ENCODE measurements around the gene SERPINA10. TPM values are rescaled to one million over a fixed set of nuclear protein-coding genes. Genes with fewer than 3 reads are reported as not detected.

SERPINA10 gene
- total and polyA plus RNA-seq, 2 donors (not counting 3 experiments of a cell fraction or from before 2014, with no cell fraction given) = not detected

- CTCF ChIA-PET = no interaction called here
- POLR2A ChIA-PET = no interaction called here
These were observed 56.0 kb downstream of the SERPINA10 start for GRCh38 chr14:94237046-94237445.

More at GRCh38 chr14:94237046-94237445, 56.0 kb downstream of the SERPINA10 start:
- Histone ChIP-seq H3K9me3 (replicated peaks; ENCODE audit: control insufficient read depth, insufficient read depth, low read length) (no peaks in the 10 kb centered on the region), H3K4me3 (replicated peaks in 1 of 3; ENCODE audit: insufficient read depth in 1 of 3, low read depth in 1 of 3, low read length in 3 of 3) (no peak overlapping the region), H3K4me1 (ENCODE audit: control insufficient read depth, extremely low read depth, insufficient read depth, low read length) (no peaks in the 10 kb centered on the region), H4K20me1 (replicated peaks; ENCODE audit: control insufficient read depth, extremely low read depth, insufficient read depth, low read length) (no peaks in the 10 kb centered on the region), H3K27me3 (ENCODE audit: control insufficient read depth in 2 of 2, insufficient read depth in 2 of 2, low read length in 2 of 2) (no peaks in the 10 kb centered on the region), H3K9ac (replicated peaks; ENCODE audit: extremely low read depth, insufficient read depth, low read length) (no peak overlapping the region), H2AFZ (ENCODE audit: low read depth, low read length) (no peak overlapping the region), H3K9me1 (replicated peaks; ENCODE audit: control insufficient read depth, extremely low read depth, insufficient read depth, low read length) (no peaks in the 10 kb centered on the region), H3K27ac (ENCODE audit: insufficient read depth, low read depth, low read length) (no peak overlapping the region), H3K4me2 (ENCODE audit: insufficient read depth, low read length) (no peak overlapping the region), H3K79me2 (ENCODE audit: control insufficient read depth, insufficient read depth, low read length) (no peaks in the 10 kb centered on the region), H3K36me3 (ENCODE audit: control insufficient read depth in 2 of 2, extremely low read depth in 1 of 2, insufficient read depth in 2 of 2, low read length in 2 of 2) (no peaks in the 10 kb centered on the region)
- dilution Hi-C loops (cut with MboI; ENCODE audit: extremely low pct_ligation_motif_present, low sequenced_read_pairs) = no loop called here
- TF ChIP-seq POLR2AphosphoS5 (IDR thresholded peaks at IDR 0.05; ENCODE audit: insufficient read depth, low read depth, low read length) (no peak), EZH2 (IDR thresholded peaks at IDR 0.05; ENCODE audit: borderline replicate concordance, low read depth, low read length, severe bottlenecking) (no peak), POLR2A (IDR thresholded peaks at IDR 0.05; ENCODE audit: low read depth, low read length) (no peak), JUN (IDR thresholded peaks at IDR 0.05; ENCODE audit: borderline replicate concordance, insufficient read depth, insufficient read length, low read depth) (no peak), GATA2 (IDR thresholded peaks at IDR 0.05; ENCODE audit: insufficient read depth, insufficient read length, low read depth, low read length) (no peak), MYC (IDR thresholded peaks at IDR 0.05; ENCODE audit: low read depth, low read length) (no peak), FOS (IDR thresholded peaks at IDR 0.05; ENCODE audit: borderline replicate concordance, insufficient read depth, low read length) (no peak)
- TF ChIP-seq, protein P1, sequence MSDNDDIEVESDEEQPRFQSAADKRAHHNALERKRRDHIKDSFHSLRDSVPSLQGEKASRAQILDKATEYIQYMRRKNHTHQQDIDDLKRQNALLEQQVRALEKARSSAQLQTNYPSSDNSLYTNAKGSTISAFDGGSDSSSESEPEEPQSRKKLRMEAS (IDR thresholded peaks at IDR 0.05; ENCODE audit: insufficient read depth, insufficient read length) = no peak
- TF ChIP-seq, protein P2, sequence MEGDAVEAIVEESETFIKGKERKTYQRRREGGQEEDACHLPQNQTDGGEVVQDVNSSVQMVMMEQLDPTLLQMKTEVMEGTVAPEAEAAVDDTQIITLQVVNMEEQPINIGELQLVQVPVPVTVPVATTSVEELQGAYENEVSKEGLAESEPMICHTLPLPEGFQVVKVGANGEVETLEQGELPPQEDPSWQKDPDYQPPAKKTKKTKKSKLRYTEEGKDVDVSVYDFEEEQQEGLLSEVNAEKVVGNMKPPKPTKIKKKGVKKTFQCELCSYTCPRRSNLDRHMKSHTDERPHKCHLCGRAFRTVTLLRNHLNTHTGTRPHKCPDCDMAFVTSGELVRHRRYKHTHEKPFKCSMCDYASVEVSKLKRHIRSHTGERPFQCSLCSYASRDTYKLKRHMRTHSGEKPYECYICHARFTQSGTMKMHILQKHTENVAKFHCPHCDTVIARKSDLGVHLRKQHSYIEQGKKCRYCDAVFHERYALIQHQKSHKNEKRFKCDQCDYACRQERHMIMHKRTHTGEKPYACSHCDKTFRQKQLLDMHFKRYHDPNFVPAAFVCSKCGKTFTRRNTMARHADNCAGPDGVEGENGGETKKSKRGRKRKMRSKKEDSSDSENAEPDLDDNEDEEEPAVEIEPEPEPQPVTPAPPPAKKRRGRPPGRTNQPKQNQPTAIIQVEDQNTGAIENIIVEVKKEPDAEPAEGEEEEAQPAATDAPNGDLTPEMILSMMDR (IDR thresholded peaks at IDR 0.05; ENCODE audit: extremely low read depth in 1 of 2, insufficient read depth in 1 of 2, low read depth in 1 of 2, low read length in 2 of 2) = no peak
- intact Hi-C loops (cut with micrococcal nuclease) = no loop called here
- no peak for FAIRE-seq
- DNase-seq (ENCODE audit: low read depth, low spot score) = no peak
- no TSS peak for BruUV-seq (replicated peaks)

Other genes with a start within 250 kb of the SERPINA10 start
- gene DDX24, start 212.1 kb downstream of the SERPINA10 start, total RNA-seq = 132 and 141 TPM in 2 replicates
- 86.7 and 88.3 TPM in 2 replicates for gene DDX24, start 212.1 kb downstream of the SERPINA10 start, polyA plus RNA-seq
- 31.1 and 31.8 TPM in 2 replicates for gene IFI27L1, start 212.0 kb downstream of the SERPINA10 start, total RNA-seq
- gene IFI27L1, start 212.0 kb downstream of the SERPINA10 start, polyA plus RNA-seq = 32.9 and 38.1 TPM in 2 replicates
- 72.0 and 126 TPM in 2 replicates for gene IFI27, start 182.5 kb downstream of the SERPINA10 start, total RNA-seq
- 1,265 and 1,831 TPM in 2 replicates for gene IFI27, start 182.5 kb downstream of the SERPINA10 start, polyA plus RNA-seq
- 11.0 and 28.7 TPM in 2 replicates for gene IFI27L2, start 163.7 kb downstream of the SERPINA10 start, total RNA-seq
- gene IFI27L2, start 163.7 kb downstream of the SERPINA10 start, polyA plus RNA-seq = 82.9 and 93.9 TPM in 2 replicates
- not detected in 2 replicates for gene PPP4R4, start 118.9 kb downstream of the SERPINA10 start, total RNA-seq
- gene PPP4R4, start 118.9 kb downstream of the SERPINA10 start, polyA plus RNA-seq = not detected in 2 replicates
- gene SERPINA6, start 30.1 kb upstream of the SERPINA10 start, total RNA-seq = not detected in 2 replicates
- gene SERPINA6, start 30.1 kb upstream of the SERPINA10 start, polyA plus RNA-seq = not detected in 2 replicates
- gene SERPINA2, start 73.4 kb upstream of the SERPINA10 start, total RNA-seq = not detected in 2 replicates
- not detected in 2 replicates for gene SERPINA2, start 73.4 kb upstream of the SERPINA10 start, polyA plus RNA-seq
- gene SERPINA1, start 95.3 kb upstream of the SERPINA10 start, total RNA-seq = not detected in 2 replicates
- not detected in 2 replicates for gene SERPINA1, start 95.3 kb upstream of the SERPINA10 start, polyA plus RNA-seq
- not detected in 2 replicates for gene SERPINA11, start 159.5 kb upstream of the SERPINA10 start, total RNA-seq
- gene SERPINA11, start 159.5 kb upstream of the SERPINA10 start, polyA plus RNA-seq = not detected in 2 replicates
- not detected in 2 replicates for gene SERPINA9, start 182.9 kb upstream of the SERPINA10 start, total RNA-seq
- not detected in 2 replicates for gene SERPINA9, start 182.9 kb upstream of the SERPINA10 start, polyA plus RNA-seq
- gene SERPINA12, start 216.2 kb upstream of the SERPINA10 start, total RNA-seq = not detected in 2 replicates
- gene SERPINA12, start 216.2 kb upstream of the SERPINA10 start, polyA plus RNA-seq = not detected in 2 replicates

All from endothelial cell of umbilical vein (primary cell).